Ramos (cell line): Measurements from ENCODE around the gene SLC39A11.
"Not testable (repeated sequence)": the region's sequence is repeated elsewhere in the genome, so short reads cannot be mapped to it uniquely, and the experiment has no call there.

Experiments
- in situ Hi-C: fragments of 300-500 bp; cut with MboI; formaldehyde crosslinking; loops from one replicate; pipeline ENCODE4 v1.14.3; 2022; ENCODE audit warnings: low sequenced_read_pairs; ENCODE audit not compliant: unreplicated experiment

The SLC39A11 gene

DNA sequence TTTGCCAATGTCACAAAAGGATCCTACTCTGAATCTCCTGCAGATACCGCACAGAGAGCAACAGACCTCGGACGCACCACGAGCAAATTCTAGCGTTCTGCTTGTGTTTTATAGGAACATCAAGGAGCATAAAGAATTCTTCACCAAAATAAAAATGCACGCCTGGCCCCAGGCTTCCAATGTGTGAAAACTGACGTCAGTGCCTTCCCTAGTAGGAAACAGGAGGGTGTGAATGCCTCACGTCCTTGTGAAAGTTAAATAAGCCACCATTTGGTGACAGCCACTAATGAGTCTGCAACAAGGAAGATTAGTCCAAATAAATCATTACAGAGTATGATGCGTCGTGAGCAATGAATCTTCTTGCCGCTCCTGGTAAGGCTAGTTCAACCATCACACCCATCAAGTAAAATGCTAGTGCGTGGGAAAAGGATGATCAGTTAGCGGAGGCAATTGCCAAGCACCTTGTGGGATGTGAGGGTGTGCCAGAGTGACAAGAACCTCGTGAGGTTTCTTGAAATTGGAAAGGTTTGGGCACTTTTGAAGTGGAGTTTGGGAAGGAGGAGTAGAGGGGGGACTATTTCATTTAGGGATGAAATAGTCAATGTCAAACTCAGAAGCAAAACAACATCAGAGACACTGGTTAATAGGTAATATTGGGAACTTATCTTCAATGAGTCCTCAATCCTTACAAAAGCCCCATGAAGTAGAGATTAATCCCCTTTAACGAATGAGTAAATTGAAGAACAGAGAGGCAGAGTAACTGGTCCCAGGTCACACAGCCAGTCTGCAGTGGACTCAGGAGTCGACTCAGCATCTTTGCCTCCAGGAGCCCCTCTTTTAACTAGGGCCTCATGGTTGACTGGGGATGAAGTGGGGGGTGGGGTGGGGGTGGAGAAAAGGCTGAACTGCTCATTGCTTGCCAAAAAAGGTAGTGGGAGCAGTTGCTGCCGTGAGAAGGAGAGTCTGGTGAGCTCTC lies 238.8 kb downstream of the SLC39A11 start:
- in situ Hi-C loops = no loop called here

GRCh38 chr17:72852277-72852938 lies 240.1 kb downstream of the SLC39A11 start:
- in situ Hi-C loops = no loop called here

DNA sequence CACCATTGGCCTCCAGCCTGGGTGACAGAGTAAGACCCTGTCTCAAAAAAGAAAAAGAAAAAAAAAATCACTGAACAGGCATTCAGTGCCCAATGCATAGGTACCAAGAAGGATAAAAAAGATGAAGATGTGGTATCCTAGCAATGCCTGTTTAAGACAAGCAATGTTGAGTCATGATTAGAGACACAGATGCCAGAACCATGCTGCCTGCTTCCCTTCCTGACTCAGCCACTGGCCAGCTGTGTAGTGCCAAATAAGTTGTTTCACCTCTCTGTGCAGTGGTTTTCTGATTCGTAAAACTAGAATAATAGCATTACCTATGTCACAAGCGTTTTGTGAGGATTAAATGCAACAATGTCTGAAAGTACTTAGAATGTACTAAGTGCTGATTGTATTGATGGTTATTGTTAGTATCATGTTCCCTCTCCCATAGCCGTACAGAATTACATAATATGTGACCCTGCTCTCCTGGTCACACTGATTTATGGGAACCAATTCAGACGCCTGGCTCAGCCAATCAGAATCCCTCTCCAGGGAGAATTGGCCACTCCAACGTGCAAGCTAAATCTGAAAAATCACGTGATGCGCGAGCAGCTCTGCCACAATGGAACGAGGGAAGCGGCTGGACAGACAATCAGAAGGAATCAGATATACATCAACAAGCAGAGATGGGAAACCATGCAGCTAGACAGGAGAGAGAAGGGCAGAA lies 241.9 kb downstream of the SLC39A11 start:
- in situ Hi-C loops = no loop called here

DNA sequence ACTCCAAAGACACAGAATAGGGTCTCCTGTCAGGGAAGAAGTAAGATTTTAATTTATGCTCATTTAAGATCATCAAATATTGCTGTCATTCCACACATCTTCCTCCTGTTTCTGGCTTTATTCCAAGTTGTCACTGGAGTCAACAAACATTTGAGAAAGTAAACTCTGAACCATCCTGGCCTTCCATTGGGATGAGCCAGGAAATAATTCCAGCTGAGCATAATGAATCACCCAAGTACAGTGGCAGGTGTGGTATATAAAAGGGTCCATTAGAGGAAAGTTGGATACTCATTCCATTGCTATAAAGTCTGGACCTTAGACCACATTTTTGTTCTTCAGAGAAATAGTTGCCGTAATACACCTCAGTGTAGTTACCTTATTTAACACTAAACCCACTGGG lies 246.1 kb downstream of the SLC39A11 start:
- in situ Hi-C loops = no loop called here

DNA sequence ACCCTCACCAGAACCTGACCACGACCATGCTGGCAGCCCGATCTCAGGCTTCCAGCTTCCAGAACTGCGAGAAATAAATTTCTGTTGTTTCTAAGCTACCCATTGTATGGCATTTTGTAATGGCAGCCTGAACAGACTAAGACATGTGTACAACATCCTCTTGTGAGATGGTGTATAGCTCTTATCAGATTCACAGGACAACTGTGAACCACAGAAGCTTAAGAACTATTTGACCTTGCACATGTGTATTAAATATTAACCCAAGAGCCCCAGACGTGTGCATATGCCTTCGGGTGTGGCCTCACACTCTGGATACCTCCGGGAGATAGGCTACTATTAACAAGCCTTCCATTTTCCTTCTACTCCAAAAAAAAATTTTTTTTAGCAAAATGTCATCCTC lies 248.9 kb downstream of the SLC39A11 start:
- in situ Hi-C loops = no loop called here

- in situ Hi-C loops = no loop called here
These were observed 252.5 kb downstream of the SLC39A11 start for GRCh38 chr17:72840019-72840418.

- in situ Hi-C loops = no loop called here
These were observed 253.3 kb downstream of the SLC39A11 start for GRCh38 chr17:72839131-72839725.

DNA sequence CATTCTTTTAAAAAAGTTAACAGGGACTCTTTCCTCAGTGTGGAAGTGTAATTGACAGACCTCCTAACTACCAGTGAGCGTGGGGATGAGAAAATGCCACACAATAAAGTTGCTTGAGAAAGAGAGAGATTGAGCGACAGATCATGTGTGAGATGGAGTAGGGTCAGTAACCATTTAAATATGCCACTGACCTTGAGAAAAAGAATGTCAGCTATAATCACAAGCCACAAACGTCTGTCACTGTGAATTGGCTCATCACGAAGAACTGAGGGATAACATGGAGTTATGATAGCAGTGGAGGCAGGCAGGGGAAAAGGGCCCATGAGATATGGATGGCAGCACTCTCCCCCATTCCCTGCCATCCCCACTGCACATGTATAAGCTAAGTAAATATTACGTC lies 253.9 kb downstream of the SLC39A11 start:
- in situ Hi-C loops = no loop called here

DNA sequence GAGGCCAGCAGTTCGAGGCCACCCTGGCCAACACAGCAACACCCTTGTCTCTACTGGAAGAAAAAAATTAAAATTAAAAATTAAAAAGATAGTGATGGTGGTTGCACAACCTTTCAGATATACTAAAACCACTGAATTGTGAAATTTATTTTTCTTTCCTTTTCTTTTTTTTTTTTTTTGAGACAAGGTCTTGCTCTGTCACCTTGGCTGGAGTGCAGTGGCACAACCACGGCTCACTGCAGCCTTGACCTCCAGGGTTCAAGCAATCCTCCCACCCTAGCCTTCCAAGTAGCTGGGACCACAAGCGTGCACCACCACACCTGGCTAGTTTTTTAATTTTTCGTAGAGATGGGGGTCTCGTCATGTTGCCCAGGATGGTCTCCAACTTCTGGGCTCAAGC lies 254.4 kb downstream of the SLC39A11 start:
- in situ Hi-C loops = no loop called here

DNA sequence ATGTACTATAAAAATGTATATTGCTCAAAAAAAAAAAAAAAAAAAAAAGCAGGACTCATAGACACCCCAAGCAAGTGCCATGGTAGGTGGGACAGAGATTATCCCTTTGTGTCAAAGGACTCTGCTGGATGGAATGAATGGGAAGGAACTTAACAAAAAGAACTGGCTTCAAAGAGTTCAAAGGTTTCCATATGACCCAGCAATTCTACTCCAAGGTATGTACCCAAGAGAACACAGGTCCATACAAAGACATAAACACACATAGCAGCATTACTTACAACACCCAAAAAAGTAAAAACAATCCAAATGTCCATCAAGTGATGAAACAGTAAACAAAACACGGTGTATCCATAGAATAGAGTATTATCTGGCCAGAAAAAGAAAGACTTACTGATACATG lies 255.2 kb downstream of the SLC39A11 start:
- in situ Hi-C loops = no loop called here

DNA sequence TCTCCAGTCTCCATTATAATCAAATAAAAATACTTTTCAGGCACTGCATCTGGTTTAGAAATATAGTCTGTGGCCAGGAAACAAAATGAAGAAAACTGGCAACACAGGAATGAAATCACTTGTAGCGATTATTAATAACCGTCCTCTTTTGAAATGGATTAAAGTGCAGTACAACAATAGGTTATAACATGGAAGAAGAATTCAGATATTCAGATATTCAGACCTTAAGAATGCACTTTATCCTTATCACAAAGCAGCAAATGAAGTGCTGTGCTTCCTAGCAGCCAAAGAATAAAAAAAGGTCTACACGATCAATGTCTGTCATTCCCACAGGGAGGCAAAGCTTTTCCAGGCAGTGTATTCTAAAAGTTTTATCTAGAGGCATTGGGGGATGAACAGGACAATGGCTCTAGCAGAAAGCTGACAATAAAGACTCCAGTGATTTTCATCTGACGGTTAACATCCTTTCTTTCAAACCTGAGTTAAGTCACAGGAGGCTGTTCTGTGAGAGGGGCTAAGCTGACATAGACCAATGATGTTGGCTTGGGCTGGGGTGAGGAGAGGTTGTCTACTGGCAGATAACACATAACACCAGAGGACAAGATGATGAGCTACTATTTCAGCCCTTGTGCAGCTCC lies 259.2 kb downstream of the SLC39A11 start:
- in situ Hi-C loops = no loop called here

DNA sequence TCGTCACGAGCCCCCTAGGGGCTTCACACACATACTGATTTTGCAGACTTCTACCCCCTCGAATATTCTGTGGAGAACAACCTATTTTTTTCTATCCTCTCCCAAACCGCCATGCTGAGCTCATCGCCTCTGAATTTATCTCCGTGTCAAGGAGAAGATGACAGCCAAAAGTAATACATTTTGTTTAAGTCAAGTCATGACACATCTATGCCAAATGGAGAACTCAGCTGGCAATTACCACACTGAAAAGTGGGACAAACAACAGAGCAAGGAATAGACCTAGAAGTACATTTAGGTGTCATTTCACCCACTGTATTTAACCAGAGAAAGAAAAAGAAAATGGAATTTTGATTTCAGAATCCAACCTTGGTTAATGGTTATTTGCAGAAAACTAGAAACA lies 260.2 kb downstream of the SLC39A11 start:
- in situ Hi-C loops = no loop called here

DNA sequence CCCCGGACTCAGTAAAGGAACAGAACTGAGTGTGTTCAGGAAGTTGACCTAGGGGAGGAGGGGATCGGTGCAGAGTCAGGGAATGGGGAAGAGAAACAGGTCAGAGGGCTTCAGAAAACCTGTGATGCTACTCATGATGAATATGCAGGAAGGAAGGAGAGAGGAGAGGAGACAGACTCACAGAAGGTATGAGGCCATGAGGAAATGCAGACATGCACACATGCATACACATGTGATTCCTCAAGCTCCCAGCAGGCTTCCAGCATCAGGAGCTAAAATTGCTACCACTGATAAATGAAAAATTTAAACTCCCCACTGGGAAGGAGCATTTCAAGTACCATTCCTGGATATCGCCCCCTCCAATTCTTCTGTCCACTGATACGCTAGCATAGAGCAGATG lies 262.6 kb downstream of the SLC39A11 start:
- in situ Hi-C loops = no loop called here

DNA sequence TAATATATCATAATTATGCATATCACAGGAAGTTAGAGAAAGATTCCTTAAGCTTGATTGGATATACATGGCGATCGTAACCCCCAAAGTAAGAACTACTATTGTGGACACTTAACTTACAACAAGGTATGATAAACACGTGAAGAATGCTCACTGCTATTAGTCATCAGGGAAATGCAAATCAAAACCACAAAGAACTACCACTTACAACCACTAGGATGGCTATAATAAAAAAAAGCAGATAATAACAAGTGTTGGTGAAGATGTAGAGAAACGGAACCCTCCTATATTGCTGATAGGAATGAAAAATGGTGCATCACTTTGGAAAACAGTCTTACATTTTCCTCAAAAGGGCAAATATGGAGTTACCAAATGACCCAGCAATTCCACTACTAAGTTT lies 265.9 kb downstream of the SLC39A11 start:
- in situ Hi-C loops = no loop called here

- in situ Hi-C loops = not testable (repeated sequence)
These were observed 266.4 kb downstream of the SLC39A11 start for GRCh38 chr17:72826059-72826458.

DNA sequence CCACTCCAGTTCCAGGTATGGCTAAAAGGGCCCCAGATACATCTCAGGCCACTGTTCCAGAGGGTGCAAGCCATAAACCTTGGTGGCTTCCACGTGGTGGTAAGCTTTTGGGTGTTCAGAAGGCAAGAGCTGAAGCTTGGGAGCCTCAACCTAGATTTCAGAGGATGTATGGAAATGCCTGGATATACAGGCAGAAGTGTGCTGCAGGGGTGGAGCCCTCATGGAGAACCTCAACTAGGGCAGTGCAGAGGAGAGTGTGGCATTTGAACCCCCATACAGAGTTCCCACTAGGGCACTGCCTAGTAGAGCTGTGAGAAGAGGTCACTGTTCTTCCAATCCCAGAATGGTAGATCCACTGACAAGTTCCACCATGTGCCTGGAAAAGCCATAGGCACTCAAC lies 267.3 kb downstream of the SLC39A11 start:
- in situ Hi-C loops = no loop called here

DNA sequence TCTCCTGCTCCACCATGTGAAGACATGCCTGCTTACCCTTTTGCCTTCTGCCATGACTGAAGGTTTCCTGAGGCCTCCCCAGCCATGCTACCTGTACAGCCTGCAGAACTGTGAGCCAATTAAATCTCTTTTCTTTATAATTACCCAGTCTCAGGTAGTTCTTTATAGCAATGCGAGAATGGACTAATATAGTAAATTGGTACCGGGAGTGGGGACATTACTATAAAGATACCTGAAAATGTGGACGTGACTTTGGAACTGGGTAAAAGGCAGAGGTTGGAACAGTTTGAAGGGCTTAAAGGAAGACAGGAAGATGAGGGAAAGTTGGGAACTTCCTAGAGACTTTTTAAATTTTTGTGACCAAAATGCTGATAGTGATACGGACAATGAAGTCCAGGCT lies 268.2 kb downstream of the SLC39A11 start:
- in situ Hi-C loops = not testable (repeated sequence)

GRCh38 chr17:72822358-72823023 lies 270.0 kb downstream of the SLC39A11 start:
- in situ Hi-C loops = no loop called here

GRCh38 chr17:72816406-72816805 lies 276.1 kb downstream of the SLC39A11 start:
- in situ Hi-C loops = no loop called here

GRCh38 chr17:72813481-72813880 lies 279.0 kb downstream of the SLC39A11 start:
- in situ Hi-C loops = no loop called here
